ENCODE measurements around the gene SPTBN5.

SPTBN5 gene

DNA sequence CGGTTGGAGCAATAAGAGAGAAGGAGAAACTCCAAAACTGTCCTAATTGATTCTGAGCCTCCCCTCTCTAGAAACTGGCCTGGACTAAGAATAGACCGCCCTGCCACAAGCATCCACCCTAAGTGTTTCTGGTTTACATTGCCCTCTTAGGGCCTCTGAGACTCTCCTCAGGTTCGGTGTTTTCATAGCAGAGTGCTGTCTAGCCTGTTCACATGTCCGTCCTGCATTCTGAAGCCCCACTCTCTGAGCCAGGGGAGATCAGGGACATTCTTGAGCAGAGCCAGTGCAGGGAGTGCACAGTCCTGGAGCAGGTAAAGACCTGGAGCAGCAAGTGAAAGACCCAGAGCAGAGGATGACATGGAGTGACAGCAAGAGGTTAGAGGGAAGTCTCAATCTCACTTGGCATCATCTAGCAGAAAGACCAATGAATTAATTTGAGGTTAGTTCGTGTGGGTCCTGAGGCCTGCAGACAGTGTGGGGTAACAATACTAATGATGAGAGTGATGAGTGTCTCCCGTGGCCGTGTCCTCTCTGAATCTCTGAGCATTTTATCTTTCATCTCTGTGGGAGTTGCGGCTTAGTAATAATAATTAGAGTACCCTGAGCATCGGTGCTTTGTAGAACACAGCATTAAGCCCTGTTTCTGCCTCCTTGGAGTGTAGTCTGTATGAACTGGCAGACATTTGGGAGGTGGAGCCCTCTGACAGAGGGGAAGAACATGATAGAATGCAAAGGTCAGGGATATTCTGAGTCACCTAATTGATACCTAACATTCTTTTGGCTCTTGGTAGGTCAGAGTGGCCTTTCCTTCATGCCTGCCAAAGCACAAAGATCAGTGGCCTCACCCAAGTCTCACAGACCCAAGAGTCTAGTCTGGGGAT is 95.0 kb downstream of the SPTBN5 start:
- no peak for DNase-seq

Measured in OCI-M1 (cell line).